Natural killer cell treated with Interleukin-12 subunit alpha and Interleukin-12 subunit beta and Interleukin-15 and Interleukin-18, amount 100 ng/mL, for 72 hours (primary cell): Measurements from ENCODE around the gene ZNF135. TPM values are rescaled to one million over a fixed set of nuclear protein-coding genes. Genes with fewer than 3 reads are reported as not detected.
A peak's percentile ranks its signal among the peaks of the same experiment; 100 is the strongest.

Experiments
- ATAC-seq, 2 donors: fragments of 150-1000 bp; cut with Tn5 transposase in 1 of 2; sonication (Bioruptor Pico), chemical (Tn5 transposase) in 1 of 2; 2 replicates each; pipeline ENCODE4 v1.10.0; 2021
- DNase-seq: peaks from one replicate; pipeline ENCODE4 v3.0.0; 2022; ENCODE audit warnings: low spot score
- H3K27ac Mint-ChIP-seq, 2 donors: 1 replicate in 1 of 2; 2 replicates in 1 of 2; pipeline ENCODE4 v1.8.0; 2022; ENCODE audit warnings: mixed read lengths in 2 of 2, mild to moderate bottlenecking in 1 of 2, moderate library complexity in 1 of 2
- H3K27me3 Mint-ChIP-seq, 2 donors: 1 replicate in 1 of 2; 2 replicates in 1 of 2; pipeline ENCODE4 v1.8.0; 2022; ENCODE audit warnings: mixed read lengths in 2 of 2
- H3K36me3 Mint-ChIP-seq: one replicate; pipeline ENCODE4 v1.8.0; 2022; ENCODE audit warnings: mixed read lengths
- H3K4me1 Mint-ChIP-seq, 2 donors: 1 replicate in 1 of 2; 2 replicates in 1 of 2; pipeline ENCODE4 v1.8.0; 2022; ENCODE audit warnings: low read depth in 2 of 2, mixed read lengths in 2 of 2, mild to moderate bottlenecking in 1 of 2
- H3K4me3 Mint-ChIP-seq: one replicate; pipeline ENCODE4 v1.8.0; 2022; ENCODE audit warnings: mixed read lengths
- H3K9me3 Mint-ChIP-seq: 2 replicates; pipeline ENCODE4 v1.8.0; 2022; ENCODE audit warnings: mixed read lengths
- total RNA-seq, 2 donors: library from RNA; stranded (reverse); gene quantifications; one replicate each; pipeline ENCODE4 v1.2.3, GENCODE V29; 2022

The ZNF135 gene
- total RNA-seq, 2 donors from 2014 or later = 0.20 to 1.4 TPM

DNA sequence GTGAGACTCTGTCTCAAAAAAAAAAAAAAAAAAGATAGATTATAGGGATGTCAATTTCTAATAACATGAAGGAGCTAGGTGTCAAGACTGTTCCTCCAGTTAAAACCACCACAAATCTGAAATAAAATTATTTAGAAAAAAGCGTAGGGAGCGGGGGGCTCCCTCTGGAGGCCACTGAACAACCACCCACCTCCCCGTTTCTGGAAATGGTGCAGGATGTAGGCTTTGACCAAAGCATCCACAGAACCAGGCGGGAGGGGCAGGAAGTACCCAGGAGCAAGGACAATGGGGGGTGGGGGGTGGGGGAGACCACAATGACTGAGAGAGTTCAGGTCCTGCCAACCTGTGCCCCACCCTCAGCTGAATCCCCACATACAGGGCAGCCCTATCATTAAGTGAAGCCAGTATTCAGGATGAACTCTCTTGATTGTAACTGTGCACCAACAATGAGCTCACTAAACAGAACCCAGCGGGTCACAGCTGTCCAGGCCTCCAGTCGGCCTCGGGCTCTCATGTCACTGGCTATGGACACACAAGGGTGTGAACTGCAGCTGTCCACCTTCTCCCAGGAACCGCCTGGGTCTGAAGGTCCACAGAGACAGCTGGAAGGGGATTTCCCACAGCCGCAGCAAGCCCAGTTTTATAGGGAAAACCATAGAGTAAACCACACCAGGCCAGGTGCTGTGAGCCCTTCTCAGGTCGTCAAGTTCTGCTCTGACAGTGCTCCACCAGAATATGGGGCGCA lies 32.3 kb downstream of the ZNF135 start:
- peaks cover 0 to under 1% of the 10 kb centered on the region in 2 donors for H3K4me1 Mint-ChIP-seq

GRCh38 chr19:58093071-58093470 lies 34.0 kb downstream of the ZNF135 start:
- peaks cover 7% of the 10 kb centered on the region for H3K36me3 Mint-ChIP-seq
- H3K9me3 Mint-ChIP-seq = peaks cover 3% of the 10 kb centered on the region
- peaks cover under 1 to 8% of the 10 kb centered on the region in 2 donors for H3K4me1 Mint-ChIP-seq
- DNase-seq (no peak), ATAC-seq (no peak)
- H3K4me3 Mint-ChIP-seq = no peak overlapping the region
- H3K27ac Mint-ChIP-seq = no peak overlapping the region
- no peaks in the 10 kb centered on the region for H3K27me3 Mint-ChIP-seq

More for the DNA sequence above, 32.3 kb downstream of the ZNF135 start:
- Mint-ChIP-seq H3K36me3 (peaks cover 6% of the 10 kb centered on the region), H3K27ac (no peak overlapping the region), H3K4me3 (no peak overlapping the region), H3K9me3 (peaks cover 3% of the 10 kb centered on the region), H3K27me3 (no peaks in the 10 kb centered on the region)
- ATAC-seq = no peak
- DNase-seq = no peak

DNA sequence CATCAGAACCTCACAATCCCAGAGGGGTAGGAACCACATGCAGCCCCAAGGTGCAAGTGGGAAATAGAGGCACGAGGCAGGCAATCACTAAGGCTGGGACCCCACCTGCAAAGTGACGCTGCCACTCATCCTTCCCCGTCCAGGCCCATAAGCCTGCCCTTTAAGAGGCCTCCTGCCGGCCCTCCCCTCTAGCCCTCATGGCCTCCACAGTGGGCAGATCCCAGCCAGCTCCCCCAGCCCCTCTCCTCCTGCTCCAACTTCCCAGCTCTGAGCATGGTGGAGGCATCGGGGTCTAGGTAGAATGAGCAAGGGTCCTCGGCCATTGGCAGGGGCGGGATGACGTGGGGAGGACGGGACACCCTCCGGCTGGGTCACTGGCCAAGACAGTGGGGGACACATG lies 36.2 kb downstream of the ZNF135 start:
- H3K4me3 Mint-ChIP-seq = no peak overlapping the region
- ATAC-seq (no peak), DNase-seq (no peak)
- H3K27me3 Mint-ChIP-seq = no peaks in the 10 kb centered on the region
- peaks cover 8% of the 10 kb centered on the region for H3K9me3 Mint-ChIP-seq
- no peak overlapping the region for H3K27ac Mint-ChIP-seq
- H3K36me3 Mint-ChIP-seq = peaks cover 14% of the 10 kb centered on the region
- H3K4me1 Mint-ChIP-seq = peaks cover 6 to 14% of the 10 kb centered on the region in 2 donors

DNA sequence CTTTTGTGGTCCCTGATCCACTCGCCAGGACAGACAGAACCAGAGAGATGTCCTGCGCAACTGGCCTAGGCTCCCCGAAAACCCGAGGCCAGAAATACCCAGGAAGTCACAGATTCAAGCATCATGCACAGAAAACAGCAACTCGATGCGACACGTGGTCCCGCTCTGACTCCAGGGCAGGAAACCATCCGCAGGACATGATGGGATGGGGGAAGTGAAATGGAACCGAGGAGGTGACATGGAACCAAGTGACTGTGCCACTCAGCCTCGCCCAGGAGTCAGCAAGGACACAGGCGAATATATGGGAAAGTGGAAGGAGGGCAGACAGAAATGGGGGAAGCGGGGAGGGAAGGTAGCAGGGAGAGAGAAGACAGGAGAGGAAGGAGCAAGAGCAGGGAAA lies 37.8 kb downstream of the ZNF135 start:
- H3K36me3 Mint-ChIP-seq = peaks cover 14% of the 10 kb centered on the region
- peak overlapping the region in 1 of 2 donors; percentile 64 for H3K27ac Mint-ChIP-seq
- ATAC-seq (no peak), DNase-seq (no peak)
- H3K9me3 Mint-ChIP-seq = peaks cover 8% of the 10 kb centered on the region
- no peaks in the 10 kb centered on the region for H3K27me3 Mint-ChIP-seq
- H3K4me1 Mint-ChIP-seq = peaks cover 6 to 14% of the 10 kb centered on the region in 2 donors
- peak overlapping the region; percentile 60 for H3K4me3 Mint-ChIP-seq

- ATAC-seq = no peak
- Mint-ChIP-seq H3K4me1 (peaks cover 6 to 14% of the 10 kb centered on the region in 2 donors), H3K27me3 (no peaks in the 10 kb centered on the region), H3K4me3 (peak overlapping the region; percentile 60), H3K36me3 (peaks cover 14% of the 10 kb centered on the region), H3K9me3 (peaks cover 10% of the 10 kb centered on the region), H3K27ac (peak overlapping the region in 1 of 2 donors; percentile 64)
- no peak for DNase-seq
Observed at GRCh38 chr19:58097349-58097748, 38.3 kb downstream of the ZNF135 start.

- Mint-ChIP-seq H3K4me1 (peaks cover 6 to 14% of the 10 kb centered on the region in 2 donors), H3K36me3 (peaks cover 14% of the 10 kb centered on the region), H3K9me3 (peaks cover 12% of the 10 kb centered on the region), H3K4me3 (peak within 1 kb of the TSS; percentile 98), H3K27me3 (no peaks in the 10 kb centered on the region), H3K27ac (peak within 1 kb of the TSS; percentile 91 to 97)
- DNase-seq (peak; percentile 97), ATAC-seq (peak; percentile 97 to 100)
Observed at GRCh38 chr19:58097781-58098681, 38.9 kb downstream of the ZNF135 start, which contains the start of gene ZSCAN18. ZSCAN18 (minus strand) TSS chr19:58098231; CDS start chr19:58090267, 7,964 bp downstream.

- no peak for DNase-seq
Observed at GRCh38 chr19:58098682-58098998, 39.6 kb downstream of the ZNF135 start.

GRCh38 chr19:58107778-58108545 lies 48.9 kb downstream of the ZNF135 start:
- Mint-ChIP-seq H3K4me1 (no peaks in the 10 kb centered on the region), H3K36me3 (peaks cover 44% of the 10 kb centered on the region), H3K27ac (no peak overlapping the region), H3K27me3 (no peaks in the 10 kb centered on the region), H3K4me3 (no peak overlapping the region), H3K9me3 (peaks cover 32% of the 10 kb centered on the region)
- ATAC-seq = no peak
- no peak for DNase-seq

More at GRCh38 chr19:58098682-58098998, 39.6 kb downstream of the ZNF135 start:
- Mint-ChIP-seq H3K27ac (peak overlapping the region; percentile 91 to 97), H3K4me1 (peaks cover 6 to 14% of the 10 kb centered on the region in 2 donors), H3K4me3 (peak overlapping the region; percentile 98), H3K36me3 (peaks cover 15% of the 10 kb centered on the region), H3K9me3 (peaks cover 15% of the 10 kb centered on the region), H3K27me3 (no peaks in the 10 kb centered on the region)
- ATAC-seq = no peak

DNA sequence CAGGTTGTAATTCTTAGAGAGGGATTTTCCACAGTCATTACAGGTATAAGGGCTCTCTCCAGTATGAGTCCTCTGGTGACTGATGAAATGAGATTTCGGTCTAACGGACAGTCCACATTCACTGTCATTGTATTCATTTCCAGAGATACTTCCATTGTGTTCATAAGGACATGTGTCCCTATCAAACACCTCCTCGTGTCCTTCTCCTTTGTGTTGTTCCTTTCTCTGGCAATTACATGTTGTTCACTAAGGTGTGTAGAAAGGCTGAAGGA lies 49.4 kb downstream of the ZNF135 start:
- DNase-seq = no peak
- Mint-ChIP-seq H3K27me3 (no peaks in the 10 kb centered on the region), H3K4me1 (no peaks in the 10 kb centered on the region), H3K36me3 (peaks cover 39% of the 10 kb centered on the region), H3K4me3 (no peak overlapping the region), H3K27ac (no peak overlapping the region), H3K9me3 (peaks cover 27% of the 10 kb centered on the region)
- no peak for ATAC-seq

GRCh38 chr19:58117841-58118575 lies 58.9 kb downstream of the ZNF135 start:
- Mint-ChIP-seq H3K27me3 (peaks cover 0 to 7% of the 10 kb centered on the region in 2 donors), H3K27ac (no peak overlapping the region), H3K4me3 (no peak overlapping the region), H3K4me1 (peaks cover 0 to 10% of the 10 kb centered on the region in 2 donors), H3K9me3 (peaks cover 40% of the 10 kb centered on the region), H3K36me3 (peaks cover 53% of the 10 kb centered on the region)
- DNase-seq (no peak), ATAC-seq (no peak)

DNA sequence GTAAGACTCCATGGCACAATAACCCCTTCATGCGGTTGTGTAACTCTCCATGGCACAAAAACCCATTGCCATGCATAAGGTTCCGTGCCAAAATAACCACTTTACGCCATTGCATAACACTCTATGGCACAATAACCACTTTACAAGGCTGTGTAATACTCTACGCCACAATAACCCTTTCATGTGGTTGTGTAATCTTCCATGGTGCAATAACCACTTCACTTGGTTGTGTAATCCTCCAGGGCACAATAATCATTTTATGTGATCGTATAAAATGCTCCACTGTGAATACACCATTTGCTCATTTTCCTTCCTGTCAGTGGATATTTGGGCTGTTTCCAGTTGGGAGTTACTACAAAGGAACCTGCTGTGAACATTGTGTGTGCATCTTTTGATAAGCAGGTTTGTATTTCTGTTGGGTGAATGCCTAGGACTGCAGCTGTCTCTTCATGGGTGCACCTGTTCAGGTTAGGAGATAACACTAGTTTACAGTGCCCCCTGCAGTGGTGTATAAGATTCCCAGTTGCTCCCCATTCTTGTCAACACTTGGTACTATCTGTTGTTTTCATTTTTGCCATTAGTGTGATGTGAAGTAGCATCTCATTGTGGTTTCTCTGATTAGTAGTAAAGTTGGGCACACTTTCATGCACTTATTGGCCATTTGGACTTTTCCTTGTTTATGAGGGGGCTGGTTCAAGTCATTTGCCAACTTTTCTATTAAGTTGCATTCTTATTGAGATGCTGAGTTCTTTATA lies 60.1 kb downstream of the ZNF135 start:
- Mint-ChIP-seq H3K27ac (no peak overlapping the region), H3K36me3 (peaks cover 59% of the 10 kb centered on the region), H3K27me3 (peaks cover 0 to 7% of the 10 kb centered on the region in 2 donors), H3K4me1 (peaks cover 0 to 10% of the 10 kb centered on the region in 2 donors), H3K9me3 (peaks cover 42% of the 10 kb centered on the region), H3K4me3 (no peak overlapping the region)
- ATAC-seq (no peak), DNase-seq (no peak)
